ENCODE data around the gene CRYGD.

DNA sequence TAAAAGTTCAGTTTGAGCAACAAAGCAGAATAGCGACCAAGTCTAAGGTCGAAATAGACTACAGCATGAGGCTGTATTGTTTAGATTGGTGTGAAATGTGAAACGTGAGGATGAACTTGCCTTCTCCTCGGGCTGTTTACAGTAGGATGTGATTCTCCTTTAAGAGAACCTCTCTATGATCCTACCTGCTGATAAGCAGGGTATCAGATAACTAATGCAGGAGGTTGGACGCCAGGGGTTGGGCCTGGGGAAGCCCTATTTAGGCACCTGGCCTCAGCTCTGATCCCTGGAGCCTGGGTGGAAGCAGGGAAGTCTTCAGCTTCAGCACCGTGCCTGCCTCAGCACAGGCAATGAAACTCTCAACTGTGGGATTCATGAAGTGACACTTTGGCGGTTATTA is 11.4 kb downstream of the CRYGD start:
- TF ChIP-seq, protein P1, sequence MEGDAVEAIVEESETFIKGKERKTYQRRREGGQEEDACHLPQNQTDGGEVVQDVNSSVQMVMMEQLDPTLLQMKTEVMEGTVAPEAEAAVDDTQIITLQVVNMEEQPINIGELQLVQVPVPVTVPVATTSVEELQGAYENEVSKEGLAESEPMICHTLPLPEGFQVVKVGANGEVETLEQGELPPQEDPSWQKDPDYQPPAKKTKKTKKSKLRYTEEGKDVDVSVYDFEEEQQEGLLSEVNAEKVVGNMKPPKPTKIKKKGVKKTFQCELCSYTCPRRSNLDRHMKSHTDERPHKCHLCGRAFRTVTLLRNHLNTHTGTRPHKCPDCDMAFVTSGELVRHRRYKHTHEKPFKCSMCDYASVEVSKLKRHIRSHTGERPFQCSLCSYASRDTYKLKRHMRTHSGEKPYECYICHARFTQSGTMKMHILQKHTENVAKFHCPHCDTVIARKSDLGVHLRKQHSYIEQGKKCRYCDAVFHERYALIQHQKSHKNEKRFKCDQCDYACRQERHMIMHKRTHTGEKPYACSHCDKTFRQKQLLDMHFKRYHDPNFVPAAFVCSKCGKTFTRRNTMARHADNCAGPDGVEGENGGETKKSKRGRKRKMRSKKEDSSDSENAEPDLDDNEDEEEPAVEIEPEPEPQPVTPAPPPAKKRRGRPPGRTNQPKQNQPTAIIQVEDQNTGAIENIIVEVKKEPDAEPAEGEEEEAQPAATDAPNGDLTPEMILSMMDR (IDR thresholded peaks at IDR 0.05) = no peak
- no peak for TF ChIP-seq POLR2A (IDR thresholded peaks at IDR 0.05)
